ENCODE data around the gene AVPI1.

- no peak for TF ChIP-seq CTCF (conservative IDR thresholded peaks at IDR 0.05; ENCODE audit: low read depth, low read length)
- no peak for TF ChIP-seq EZH2 (IDR thresholded peaks at IDR 0.05; ENCODE audit: borderline replicate concordance, low read depth, low read length, poor library complexity, severe bottlenecking)
Observed at GRCh38 chr10:97711640-97712572, 24.9 kb upstream of the AVPI1 start.
